Measurements from ENCODE around the gene SUSD6. TPM values are rescaled to one million over a fixed set of nuclear protein-coding genes. Genes with fewer than 3 reads are reported as not detected.
"Not testable (repeated sequence)": the region's sequence is repeated elsewhere in the genome, so short reads cannot be mapped to it uniquely, and the experiment has no call there.

SUSD6 gene
- total RNA-seq, 4 donors from 2014 or later = 54.4 to 66.3 (median 57.7) TPM

- TF ChIP-seq EP300 (IDR thresholded peaks at IDR 0.05) (no peak), POLR2A (IDR thresholded peaks at IDR 0.05) (no peak)
- TF ChIP-seq, protein P1, sequence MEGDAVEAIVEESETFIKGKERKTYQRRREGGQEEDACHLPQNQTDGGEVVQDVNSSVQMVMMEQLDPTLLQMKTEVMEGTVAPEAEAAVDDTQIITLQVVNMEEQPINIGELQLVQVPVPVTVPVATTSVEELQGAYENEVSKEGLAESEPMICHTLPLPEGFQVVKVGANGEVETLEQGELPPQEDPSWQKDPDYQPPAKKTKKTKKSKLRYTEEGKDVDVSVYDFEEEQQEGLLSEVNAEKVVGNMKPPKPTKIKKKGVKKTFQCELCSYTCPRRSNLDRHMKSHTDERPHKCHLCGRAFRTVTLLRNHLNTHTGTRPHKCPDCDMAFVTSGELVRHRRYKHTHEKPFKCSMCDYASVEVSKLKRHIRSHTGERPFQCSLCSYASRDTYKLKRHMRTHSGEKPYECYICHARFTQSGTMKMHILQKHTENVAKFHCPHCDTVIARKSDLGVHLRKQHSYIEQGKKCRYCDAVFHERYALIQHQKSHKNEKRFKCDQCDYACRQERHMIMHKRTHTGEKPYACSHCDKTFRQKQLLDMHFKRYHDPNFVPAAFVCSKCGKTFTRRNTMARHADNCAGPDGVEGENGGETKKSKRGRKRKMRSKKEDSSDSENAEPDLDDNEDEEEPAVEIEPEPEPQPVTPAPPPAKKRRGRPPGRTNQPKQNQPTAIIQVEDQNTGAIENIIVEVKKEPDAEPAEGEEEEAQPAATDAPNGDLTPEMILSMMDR (IDR thresholded peaks at IDR 0.05) = no peak
- Histone ChIP-seq H3K36me3 (no peaks in the 10 kb centered on the region), H3K27ac (peak overlapping the region; percentile 8 to 93 (median 65)), H3K9me3 (peaks cover 0 to 6% (median 0%) of the 10 kb centered on the region in 4 donors), H3K4me1 (peaks cover 0 to 78% (median 66%) of the 10 kb centered on the region in 4 donors), H3K4me3 (no peak overlapping the region), H3K27me3 (no peaks in the 10 kb centered on the region)
- WGBS, 2 donors = 68 to 70% methylated on average over 7 of the region's 7 CpGs
- DNase-seq (ENCODE audit: low spot score in 2 of 2) = no peak
Measured at GRCh38 chr14:69636718-69637480, 25.5 kb downstream of the SUSD6 start.

- H3K27ac ChIP-seq = peak overlapping the region in 3 of 4 donors; percentile 50 to 93 (median 80)
- H3K9me3 ChIP-seq = peaks cover 0 to 6% (median 0%) of the 10 kb centered on the region in 4 donors
- H3K27me3 ChIP-seq = no peaks in the 10 kb centered on the region
- H3K36me3 ChIP-seq = peaks cover 0 to 6% (median 0%) of the 10 kb centered on the region in 3 donors
- peaks cover 0 to 72% (median 60%) of the 10 kb centered on the region in 4 donors for H3K4me1 ChIP-seq
- no peak overlapping the region for H3K4me3 ChIP-seq
- WGBS, 2 donors = 12 to 17% methylated on average over 2 to 3 of the region's 3 CpGs
- TF ChIP-seq EP300 (IDR thresholded peaks at IDR 0.05) (no peak), POLR2A (IDR thresholded peaks at IDR 0.05) (no peak)
- TF ChIP-seq, protein P1 (IDR thresholded peaks at IDR 0.05) = no peak
- no peak for DNase-seq (ENCODE audit: low spot score in 2 of 2)
Measured at GRCh38 chr14:69637503-69638031, 26.2 kb downstream of the SUSD6 start.

GRCh38 chr14:69640931-69641330 lies 29.5 kb downstream of the SUSD6 start:
- peaks cover 0 to 66% (median 43%) of the 10 kb centered on the region in 4 donors for H3K4me1 ChIP-seq
- no peak overlapping the region for H3K27ac ChIP-seq
- peaks cover 0 to 10% (median 0%) of the 10 kb centered on the region in 3 donors for H3K36me3 ChIP-seq
- no peak overlapping the region for H3K4me3 ChIP-seq
- no peaks in the 10 kb centered on the region for H3K27me3 ChIP-seq
- no peak for TF ChIP-seq POLR2A (IDR thresholded peaks at IDR 0.05)
- TF ChIP-seq EP300 (IDR thresholded peaks at IDR 0.05) = no peak
- TF ChIP-seq, protein P1 (IDR thresholded peaks at IDR 0.05) = no peak
- DNase-seq (ENCODE audit: low spot score in 2 of 2) = no peak
- WGBS, 2 donors = 97% methylated on average over 1 of the region's 1 CpG
- peaks cover 0 to 6% (median 0%) of the 10 kb centered on the region in 4 donors for H3K9me3 ChIP-seq

- H3K27me3 ChIP-seq; H3K27ac ChIP-seq; H3K4me3 ChIP-seq; H3K9me3 ChIP-seq; H3K36me3 ChIP-seq; DNase-seq (ENCODE audit: low spot score in 2 of 2): not testable (repeated sequence)
- peaks cover 0 to 55% (median 29%) of the 10 kb centered on the region in 4 donors for H3K4me1 ChIP-seq
- 85 to 88% methylated on average over 7 of the region's 7 CpGs for WGBS, 2 donors
Measured at GRCh38 chr14:69642212-69642793, 30.9 kb downstream of the SUSD6 start.

DNA sequence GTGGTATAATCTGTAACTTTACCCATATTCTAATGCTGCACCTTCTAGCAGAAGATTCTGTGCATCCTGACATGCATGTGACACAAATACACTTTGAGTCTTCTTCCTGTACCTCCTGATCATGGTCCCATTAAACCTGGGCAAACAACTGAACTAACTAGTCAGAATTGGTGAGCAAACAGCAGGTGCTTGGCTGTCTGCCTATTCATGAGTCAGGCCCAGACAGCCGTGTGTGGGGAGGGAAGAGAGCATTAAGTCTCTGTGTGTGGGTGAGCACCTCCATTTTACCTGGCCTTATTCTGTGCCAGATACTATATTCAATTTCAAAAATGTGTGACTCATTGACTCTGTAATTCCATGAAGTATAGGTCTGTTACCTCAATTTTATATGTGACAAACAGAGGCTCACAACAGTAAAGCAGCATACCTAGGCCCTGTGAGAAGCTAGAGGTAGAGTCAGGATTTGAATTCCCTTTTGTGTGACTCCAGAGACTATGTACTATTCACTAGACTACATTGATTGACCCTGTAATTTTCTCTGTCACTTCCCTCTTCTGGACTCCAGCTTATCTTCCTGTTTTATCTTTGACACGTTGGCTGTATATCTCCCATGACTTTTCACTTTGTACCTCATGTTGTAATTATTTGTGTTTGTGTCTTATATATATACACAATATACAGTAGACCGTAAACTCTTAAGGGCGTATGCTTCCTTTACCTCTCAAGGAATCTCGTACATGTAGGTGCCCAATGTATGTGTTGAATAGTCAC lies 32.2 kb downstream of the SUSD6 start:
- peaks cover 0 to 55% (median 26%) of the 10 kb centered on the region in 4 donors for H3K4me1 ChIP-seq
- peaks cover 0 to 10% (median 0%) of the 10 kb centered on the region in 3 donors for H3K36me3 ChIP-seq
- TF ChIP-seq EP300 (IDR thresholded peaks at IDR 0.05) = no peak
- TF ChIP-seq POLR2A (IDR thresholded peaks at IDR 0.05) = no peak
- TF ChIP-seq, protein P1 (IDR thresholded peaks at IDR 0.05) = no peak
- H3K9me3 ChIP-seq = peaks cover 0 to 6% (median 0%) of the 10 kb centered on the region in 4 donors
- H3K4me3 ChIP-seq = no peak overlapping the region
- no peak for DNase-seq (ENCODE audit: low spot score in 2 of 2)
- H3K27ac ChIP-seq = peak overlapping the region in 1 of 4 donors; percentile 22
- H3K27me3 ChIP-seq = no peaks in the 10 kb centered on the region
- WGBS, 2 donors = 72 to 74% methylated on average over 5 of the region's 5 CpGs
